GM12878 (cell line): Measurements from ENCODE around the gene METTL2B. TPM values are rescaled to one million over a fixed set of nuclear protein-coding genes. Genes with fewer than 3 reads are reported as not detected.
"Not testable (repeated sequence)": the region's sequence is repeated elsewhere in the genome, so short reads cannot be mapped to it uniquely, and the experiment has no call there.

ENCODE experiments used
- ATAC-seq: fragments of 200-7000 bp; cut with Tn5 transposase; 3 replicates; pipeline ENCODE4 v1.9.1; 2020; ENCODE audit warnings: mild to moderate bottlenecking, moderate library complexity
- BruUV-seq: library from RNA; stranded (reverse); fragments of 400-500 nt; replicated peaks from 2 replicates; lab custom pipeline; 2021; lab: Mats Ljungman, UMichigan
- CTCF ChIA-PET: fragments of 300-600 bp; sonication (Branson Sonifier 250); formaldehyde crosslinking; extraction: SDS; loops from one replicate; lab custom pipeline; 2021; ENCODE audit warnings: inconsistent platforms; lab: Yijun Ruan, JAX
- POLR2A ChIA-PET: fragments of 350-600 bp; formaldehyde crosslinking; extraction: SDS; loops from one replicate; lab custom pipeline; 2021; ENCODE audit warnings: inconsistent platforms; lab: Charles Lee
- RAD21 ChIA-PET: fragments of 300-600 bp; sonication (Branson Sonifier 250); formaldehyde crosslinking; loops from one replicate; lab custom pipeline; 2023; ENCODE audit warnings: antibody characterized with exemption; ENCODE audit not compliant: unreplicated experiment; lab: Charles Lee
- SMC1A ChIA-PET: fragments of 300-600 bp; sonication (Branson Sonifier 250); formaldehyde crosslinking; loops from one replicate; lab custom pipeline; 2023; ENCODE audit not compliant: unreplicated experiment, uncharacterized antibody; lab: Charles Lee
- DNase-seq: peaks from one replicate; pipeline ENCODE4 v3.0.0-alpha.2; 2011; ENCODE audit warnings: low read depth, low spot score
- FAIRE-seq: peaks from 3 replicates; lab custom pipeline; 2011; peaks lifted over from hg19 to GRCh38; lab: Jason Lieb, UNC
- H2AFZ ChIP-seq: 2 replicates; pipeline ENCODE4 v1.6.0; 2011; ENCODE audit warnings: low read depth, low read length, control low read depth; ENCODE audit not compliant: control insufficient read depth
- H3K27ac ChIP-seq: 2 replicates; pipeline ENCODE4 v1.5.1; 2011; ENCODE audit warnings: control low read depth; ENCODE audit not compliant: control insufficient read depth, insufficient read depth
- H3K27me3 ChIP-seq, 2 experiments: replicated peaks in 1 of 2; 2 replicates each; pipeline versions ENCODE4 v1.6.0 to v1.6.1; 2011; ENCODE audit warnings: low read length in 1 of 2; ENCODE audit not compliant: control insufficient read depth in 2 of 2, insufficient read depth in 2 of 2
- H3K36me3 ChIP-seq, 2 experiments: 2 replicates each; pipeline ENCODE4 v1.5.1; 2011; ENCODE audit warnings: low read length in 1 of 2; ENCODE audit not compliant: control insufficient read depth in 2 of 2, insufficient read depth in 2 of 2
- H3K4me1 ChIP-seq: 2 replicates; pipeline ENCODE4 v1.6.1; 2011; ENCODE audit warnings: mild to moderate bottlenecking, low read length, moderate library complexity, mixed read lengths; ENCODE audit not compliant: control insufficient read depth, insufficient read depth
- H3K4me2 ChIP-seq: 2 replicates; pipeline ENCODE4 v1.6.0; 2011; ENCODE audit warnings: control low read depth; ENCODE audit not compliant: control insufficient read depth, insufficient read depth
- H3K4me3 ChIP-seq: fragments of 200-600 bp; sonication (generic); 2 replicates; pipeline ENCODE4 v1.5.1; 2016
- H3K79me2 ChIP-seq: 2 replicates; pipeline ENCODE4 v1.6.0; 2011; ENCODE audit warnings: low read length; ENCODE audit not compliant: control insufficient read depth, insufficient read depth
- H3K9ac ChIP-seq: 2 replicates; pipeline ENCODE4 v1.8.0; 2011; ENCODE audit warnings: low read length, control low read depth, mixed read lengths; ENCODE audit not compliant: control insufficient read depth, insufficient read depth
- H3K9me3 ChIP-seq: replicated peaks from 3 replicates; pipeline ENCODE4 v1.5.1; 2011; ENCODE audit warnings: mild to moderate bottlenecking, low read length; ENCODE audit not compliant: control insufficient read depth, insufficient read depth
- H4K20me1 ChIP-seq: 2 replicates; pipeline ENCODE4 v1.6.0; 2011; ENCODE audit not compliant: control insufficient read depth, insufficient read depth
- BMI1 ChIP-seq: fragments of 450-650 bp; IDR thresholded peaks from 2 replicates; pipeline ENCODE4 v1.6.1; 2016; ENCODE audit warnings: mild to moderate bottlenecking, moderate library complexity, borderline replicate concordance
- KAT2A ChIP-seq: conservative IDR thresholded peaks from 2 replicates; pipeline ENCODE4 v1.6.1; 2011; ENCODE audit warnings: low read depth, low read length; ENCODE audit not compliant: control insufficient read depth
- RUNX3 ChIP-seq: IDR thresholded peaks from 2 replicates; pipeline ENCODE4 v1.6.1; 2012; ENCODE audit warnings: low read length, inconsistent platforms
- TARDBP ChIP-seq: IDR thresholded peaks from 2 replicates; pipeline ENCODE4 v1.6.1; 2016; ENCODE audit warnings: borderline replicate concordance
- WGBS: methylation state at CpG from one replicate; pipeline ENCODE4 v1.1.6; 2016; ENCODE audit warnings: low lambda C conversion rate; ENCODE audit not compliant: insufficient replicate concordance, insufficient coverage; ENCODE audit errors: missing lambda C conversion rate; 5-methylcytosine and 5-hydroxymethylcytosine counted together
- in situ Hi-C: fragments of 300-500 bp; cut with MboI; formaldehyde crosslinking; loops from 9 replicates; pipeline ENCODE4 v1.14.3; 2018; ENCODE audit warnings: mixed read lengths
- intact Hi-C: fragments of 100-400 bp; cut with micrococcal nuclease; formaldehyde crosslinking; loops from one replicate; pipeline ENCODE4 v1.14.2; 2022; ENCODE audit not compliant: unreplicated experiment
- polyA plus RNA-seq, 11 experiments: library from polyadenylated mRNA; depleted of rRNA in 4 of 11; unstranded in 6 of 11; stranded (reverse) in 5 of 11; fragments of >200 nt; fragmentation: Nextera tagmentation in 4 of 11; fragmentation: Illumina TruSeq in 1 of 11; extraction: Ambion mirVana in 4 of 11; extraction: Trizol in 1 of 11; gene quantifications; 1 replicate in 1 of 11; 2 replicates in 10 of 11; pipeline versions ENCODE4 v1.2.1 to v1.2.3, GENCODE V29; 2011 to 2016; ENCODE audit warnings: inconsistent platforms in 2 of 11, missing spikeins in 2 of 11, low read depth in 1 of 11
- total RNA-seq, 4 experiments: library from RNA; depleted of rRNA in 3 of 4; stranded (reverse); fragments of >200 nt in 3 of 4; fragmentation: Illumina TruSeq in 1 of 4; extraction: Trizol in 1 of 4; gene quantifications; 2 replicates each; pipeline versions ENCODE4 v1.2.1 to v1.2.3, GENCODE V29; 2013 to 2021
- TF ChIP-seq, protein P1 (sequence below): fragments of 450-650 bp; IDR thresholded peaks from 2 replicates; pipeline ENCODE4 v1.6.1; 2016; ENCODE audit warnings: mild to moderate bottlenecking

The METTL2B gene
- total and polyA plus RNA-seq, 10 of the 15 experiments (the other 5 are each of a cell fraction or from before 2014, with no cell fraction given), result 18.9 to 48.4 (median 37.3) TPM

DNA sequence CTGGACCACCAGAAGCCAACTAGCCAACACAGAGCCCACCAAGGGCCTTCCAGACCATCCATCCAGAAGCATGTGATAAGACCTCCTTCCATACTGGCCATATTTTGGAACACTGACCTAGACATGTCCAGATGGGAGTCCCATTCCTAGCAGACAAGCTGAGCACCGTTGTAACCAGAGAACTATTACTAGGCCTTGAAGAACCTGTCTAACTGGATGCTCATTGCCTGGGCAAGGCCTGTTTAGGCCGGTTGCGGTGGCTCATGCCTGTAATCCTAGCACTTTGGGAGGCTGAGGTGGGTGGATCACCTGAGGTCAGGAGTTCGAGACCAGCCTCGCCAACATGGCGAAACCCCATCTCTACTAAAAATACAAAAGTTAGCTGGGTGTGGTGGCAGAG, 19.2 kb upstream of the METTL2B start:
- FAIRE-seq, in situ Hi-C loops: not testable (repeated sequence)
- SMC1A ChIA-PET, result interaction anchor here (0.9 to 2.0 kb wide), 7 partner anchors 13 to 32 kb away, joined by 3 to 23 read pairs (median 6); no protein-coding TSS in a partner anchor

DNA sequence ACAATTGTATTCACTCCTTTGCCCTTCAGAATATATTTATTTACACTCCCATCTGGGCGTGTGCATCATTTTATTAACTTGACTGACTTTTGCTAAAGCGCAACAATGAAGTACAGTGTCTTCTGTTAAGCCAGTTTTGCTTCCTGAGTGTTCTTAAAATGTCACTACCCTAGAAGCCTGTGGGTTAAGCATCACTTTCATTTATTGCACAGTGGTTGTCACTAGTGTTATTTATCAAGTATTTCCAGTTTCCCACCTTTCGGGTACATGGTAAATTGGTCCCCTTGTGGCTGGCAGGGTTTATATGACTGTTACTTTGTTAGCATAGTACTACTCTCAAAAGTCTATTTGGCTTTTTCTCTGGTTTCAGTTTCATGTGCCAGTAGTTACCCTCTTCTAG, 17.6 kb upstream of the METTL2B start:
- CTCF ChIA-PET, result interaction anchor here (0.7 to 4.2 kb wide), 15 partner anchors 10 to 404 kb away, joined by 3 to 463 read pairs (median 8); partner anchors contain the start of genes ATP6V1F, CALU and IMPDH1
- intact Hi-C loops, result loop anchor here (1.0 to 10.0 kb wide), 3 partner anchors 32 to 426 kb away; no protein-coding TSS in a partner anchor
- peaks cover 0 to 4% of the 10 kb centered on the region in 2 experiments; a peak in 1 of 4 replicates for H3K36me3 ChIP-seq
- ATAC-seq (peak; percentile 51), FAIRE-seq (no peak), DNase-seq (peak; percentile 36)
- in situ Hi-C loops, result no loop called here
- POLR2A ChIA-PET, result interaction anchor here (1.0 to 1.4 kb wide), 4 partner anchors 15 to 34 kb away, joined by 3 to 5 read pairs (median 4); no protein-coding TSS in a partner anchor
- H3K79me2 ChIP-seq, result peaks cover 54% of the 10 kb centered on the region
- H3K9me3 ChIP-seq, result no peaks in the 10 kb centered on the region
- no peak overlapping the region for H2AFZ ChIP-seq
- H3K4me1 ChIP-seq, result peaks cover 29% of the 10 kb centered on the region
- SMC1A ChIA-PET, result interaction anchor here (0.6 to 4.2 kb wide), 14 partner anchors 10 to 424 kb away, joined by 3 to 296 read pairs (median 4); no protein-coding TSS in a partner anchor
- no peaks in the 10 kb centered on the region for H4K20me1 ChIP-seq
- H3K4me3 ChIP-seq, result peak overlapping the region; percentile 78
- no TSS peak for BruUV-seq
- 31% methylated on average over 3 of the region's 3 CpGs for WGBS
- RAD21 ChIA-PET, result interaction anchor here (1.0 to 3.2 kb wide), 7 partner anchors 10 to 425 kb away, joined by 3 to 216 read pairs (median 5); no protein-coding TSS in a partner anchor
- no peak overlapping the region; the same call in 1 of the 2 replicates for H3K9ac ChIP-seq
- H3K4me2 ChIP-seq, result peak overlapping the region; percentile 64
- H3K27me3 ChIP-seq, result no peaks in the 10 kb centered on the region
- peak overlapping the region; percentile 60 for H3K27ac ChIP-seq
- TF ChIP-seq, protein P1, sequence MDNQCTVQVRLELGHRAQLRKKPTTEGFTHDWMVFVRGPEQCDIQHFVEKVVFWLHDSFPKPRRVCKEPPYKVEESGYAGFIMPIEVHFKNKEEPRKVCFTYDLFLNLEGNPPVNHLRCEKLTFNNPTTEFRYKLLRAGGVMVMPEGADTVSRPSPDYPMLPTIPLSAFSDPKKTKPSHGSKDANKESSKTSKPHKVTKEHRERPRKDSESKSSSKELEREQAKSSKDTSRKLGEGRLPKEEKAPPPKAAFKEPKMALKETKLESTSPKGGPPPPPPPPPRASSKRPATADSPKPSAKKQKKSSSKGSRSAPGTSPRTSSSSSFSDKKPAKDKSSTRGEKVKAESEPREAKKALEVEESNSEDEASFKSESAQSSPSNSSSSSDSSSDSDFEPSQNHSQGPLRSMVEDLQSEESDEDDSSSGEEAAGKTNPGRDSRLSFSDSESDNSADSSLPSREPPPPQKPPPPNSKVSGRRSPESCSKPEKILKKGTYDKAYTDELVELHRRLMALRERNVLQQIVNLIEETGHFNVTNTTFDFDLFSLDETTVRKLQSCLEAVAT, result no peak
- TF ChIP-seq BMI1, result no peak
- no peak for TF ChIP-seq KAT2A
- TF ChIP-seq TARDBP, result no peak
- peak; percentile 34; the same call in 1 of the 2 replicates for TF ChIP-seq RUNX3

More for the DNA sequence above, 19.2 kb upstream of the METTL2B start:
- not testable (repeated sequence) for H3K27ac ChIP-seq, H2AFZ ChIP-seq, ATAC-seq, BruUV-seq, H3K36me3 ChIP-seq, H3K27me3 ChIP-seq, H3K9me3 ChIP-seq, DNase-seq, H4K20me1 ChIP-seq
- POLR2A ChIA-PET, result interaction anchor here (0.7 to 2.0 kb wide), 3 partner anchors 9 to 27 kb away, joined by 3 to 6 read pairs (median 4); no protein-coding TSS in a partner anchor
- H3K4me2 ChIP-seq, result peak overlapping the region; percentile 64
- peak overlapping the region; percentile 78 for H3K4me3 ChIP-seq
- WGBS, result 98% methylated on average over 6 of the region's 6 CpGs
- peaks cover 29% of the 10 kb centered on the region for H3K4me1 ChIP-seq
- intact Hi-C loops, result loop anchor here (10.0 kb wide), 1 partner anchor 427 kb away; no protein-coding TSS in a partner anchor
- RAD21 ChIA-PET, result interaction anchor here (1.0 to 2.0 kb wide), 5 partner anchors 14 to 30 kb away, joined by 3 to 16 read pairs (median 3); no protein-coding TSS in a partner anchor
- CTCF ChIA-PET, result interaction anchor here (0.7 to 11.3 kb wide), 5 partner anchors 9 to 30 kb away, joined by 3 to 227 read pairs (median 7); no protein-coding TSS in a partner anchor
- H3K79me2 ChIP-seq, result peaks cover 51% of the 10 kb centered on the region
- TF ChIP-seq, protein P1, result peak; percentile 77; the same call in 1 of the 2 replicates
- H3K9ac ChIP-seq, result peak overlapping the region; percentile 80; the same call in 1 of the 2 replicates
